OCI-LY1 (cell line): ENCODE results near the gene ZC3H6.
A peak's percentile ranks its signal among the peaks of the same experiment; 100 is the strongest.

ENCODE experiments used
- H2AFZ ChIP-seq: fragments of 200-600 bp; sonication (generic), shearing (Covaris generic); 2 replicates; pipeline ENCODE4 v1.6.0; 2014; ENCODE audit warnings: antibody characterized with exemption, mild to moderate bottlenecking, low read length
- H3F3A ChIP-seq: fragments of 200-600 bp; sonication (generic), shearing (Covaris generic); 2 replicates; pipeline ENCODE4 v1.6.0; 2014; ENCODE audit warnings: mild to moderate bottlenecking, antibody characterized with exemption, low read length, moderate library complexity; ENCODE audit not compliant: insufficient read depth
- H3K27ac ChIP-seq: fragments of 200-600 bp; sonication (generic); 2 replicates; pipeline ENCODE4 v1.5.1; 2014; ENCODE audit warnings: low read length, mixed run types, mild to moderate bottlenecking, low read depth; ENCODE audit not compliant: poor library complexity, severe bottlenecking
- H3K27me3 ChIP-seq: fragments of 200-600 bp; sonication (generic); 2 replicates; pipeline ENCODE4 v1.6.0; 2014; ENCODE audit warnings: antibody characterized with exemption, mild to moderate bottlenecking, low read length, moderate library complexity; ENCODE audit not compliant: insufficient read depth
- H3K36me3 ChIP-seq: fragments of 200-600 bp; sonication (generic); 2 replicates; pipeline ENCODE4 v1.6.1; 2014; ENCODE audit warnings: mild to moderate bottlenecking, antibody characterized with exemption, low read length, moderate library complexity, mixed read lengths; ENCODE audit not compliant: insufficient read depth
- H3K4me1 ChIP-seq: fragments of 200-600 bp; sonication (generic); 2 replicates; pipeline ENCODE4 v1.5.1; 2014; ENCODE audit warnings: mild to moderate bottlenecking, low read length, moderate library complexity; ENCODE audit not compliant: insufficient read depth, severe bottlenecking
- H3K4me2 ChIP-seq: fragments of 200-600 bp; sonication (generic), shearing (Covaris generic); 2 replicates; pipeline ENCODE4 v1.6.1; 2014; ENCODE audit warnings: low read length
- H3K4me3 ChIP-seq: fragments of 200-600 bp; sonication (generic); 2 replicates; pipeline ENCODE4 v1.5.1; 2014; ENCODE audit warnings: low read length, low read depth, mild to moderate bottlenecking, mixed read lengths; ENCODE audit not compliant: poor library complexity, severe bottlenecking
- H3K79me2 ChIP-seq: fragments of 200-600 bp; shearing (Covaris generic); 2 replicates; pipeline ENCODE4 v1.6.1; 2016; ENCODE audit warnings: mixed run types, low read length, mixed read lengths; ENCODE audit not compliant: insufficient read depth
- H3K9ac ChIP-seq: fragments of 200-600 bp; sonication (generic), shearing (Covaris generic); 2 replicates; pipeline ENCODE4 v1.6.1; 2014; ENCODE audit warnings: mild to moderate bottlenecking, low read length, mixed read lengths
- H3K9me2 ChIP-seq: fragments of 200-600 bp; sonication (generic), shearing (Covaris generic); 2 replicates; pipeline ENCODE4 v1.6.1; 2014; ENCODE audit warnings: low read depth, mild to moderate bottlenecking, low read length, mixed read lengths
- H3K9me3 ChIP-seq: fragments of 200-600 bp; shearing (Covaris generic); 2 replicates; pipeline ENCODE4 v1.6.1; 2014; ENCODE audit warnings: low read length, mixed read lengths
- H4K20me1 ChIP-seq: fragments of 200-600 bp; sonication (generic), shearing (Covaris generic); 2 replicates; pipeline ENCODE4 v1.6.0; 2016; ENCODE audit warnings: mild to moderate bottlenecking, low read length; ENCODE audit not compliant: insufficient read depth
- EZH2 ChIP-seq: fragments of 200-600 bp; sonication (generic), shearing (Covaris generic); IDR thresholded peaks from 2 replicates; pipeline ENCODE4 v1.8.0; 2017; ENCODE audit warnings: borderline replicate concordance, mixed run types, mild to moderate bottlenecking, antibody characterized with exemption, low read length, moderate library complexity, mixed read lengths
- TF ChIP-seq, protein P1 (sequence below): fragments of 200-600 bp; sonication (generic), shearing (Covaris generic); IDR thresholded peaks from 2 replicates; pipeline ENCODE4 v1.5.1; 2017; ENCODE audit warnings: mild to moderate bottlenecking, antibody characterized with exemption, low read length, moderate library complexity, mixed read lengths

Gene ZC3H6

DNA sequence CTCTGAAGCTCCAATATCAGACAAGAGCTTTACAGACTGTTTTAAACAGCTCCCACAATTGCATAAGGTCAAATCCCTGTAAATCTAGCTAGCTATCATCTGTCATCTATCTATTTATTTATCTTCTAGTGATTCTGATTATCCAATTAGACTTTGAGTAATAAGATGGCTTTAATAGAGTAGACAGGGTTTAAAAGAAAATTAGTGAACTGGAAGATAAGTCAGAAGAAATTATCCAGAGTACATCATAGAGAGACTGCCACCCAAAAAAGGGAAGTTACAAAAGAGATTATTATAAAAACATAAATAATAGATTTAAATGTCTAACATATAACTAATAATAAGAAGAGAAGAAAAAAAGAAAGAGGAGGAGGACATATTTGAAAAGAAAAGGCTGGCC, 12.5 kb upstream of the ZC3H6 start:
- no peaks in the 10 kb centered on the region for H3K79me2 ChIP-seq
- H3F3A ChIP-seq, result no peaks in the 10 kb centered on the region
- H3K4me3 ChIP-seq, result no peak overlapping the region
- TF ChIP-seq, protein P1, sequence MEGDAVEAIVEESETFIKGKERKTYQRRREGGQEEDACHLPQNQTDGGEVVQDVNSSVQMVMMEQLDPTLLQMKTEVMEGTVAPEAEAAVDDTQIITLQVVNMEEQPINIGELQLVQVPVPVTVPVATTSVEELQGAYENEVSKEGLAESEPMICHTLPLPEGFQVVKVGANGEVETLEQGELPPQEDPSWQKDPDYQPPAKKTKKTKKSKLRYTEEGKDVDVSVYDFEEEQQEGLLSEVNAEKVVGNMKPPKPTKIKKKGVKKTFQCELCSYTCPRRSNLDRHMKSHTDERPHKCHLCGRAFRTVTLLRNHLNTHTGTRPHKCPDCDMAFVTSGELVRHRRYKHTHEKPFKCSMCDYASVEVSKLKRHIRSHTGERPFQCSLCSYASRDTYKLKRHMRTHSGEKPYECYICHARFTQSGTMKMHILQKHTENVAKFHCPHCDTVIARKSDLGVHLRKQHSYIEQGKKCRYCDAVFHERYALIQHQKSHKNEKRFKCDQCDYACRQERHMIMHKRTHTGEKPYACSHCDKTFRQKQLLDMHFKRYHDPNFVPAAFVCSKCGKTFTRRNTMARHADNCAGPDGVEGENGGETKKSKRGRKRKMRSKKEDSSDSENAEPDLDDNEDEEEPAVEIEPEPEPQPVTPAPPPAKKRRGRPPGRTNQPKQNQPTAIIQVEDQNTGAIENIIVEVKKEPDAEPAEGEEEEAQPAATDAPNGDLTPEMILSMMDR, result no peak
- H3K36me3 ChIP-seq, result no peaks in the 10 kb centered on the region
- no peak overlapping the region for H2AFZ ChIP-seq
- H4K20me1 ChIP-seq, result no peaks in the 10 kb centered on the region
- no peak overlapping the region for H3K27ac ChIP-seq
- no peak overlapping the region for H3K4me2 ChIP-seq
- H3K27me3 ChIP-seq, result no peaks in the 10 kb centered on the region
- peaks cover 7% of the 10 kb centered on the region for H3K9me3 ChIP-seq
- H3K9ac ChIP-seq, result no peak overlapping the region
- H3K9me2 ChIP-seq, result no peaks in the 10 kb centered on the region
- H3K4me1 ChIP-seq, result peaks cover 9% of the 10 kb centered on the region

DNA sequence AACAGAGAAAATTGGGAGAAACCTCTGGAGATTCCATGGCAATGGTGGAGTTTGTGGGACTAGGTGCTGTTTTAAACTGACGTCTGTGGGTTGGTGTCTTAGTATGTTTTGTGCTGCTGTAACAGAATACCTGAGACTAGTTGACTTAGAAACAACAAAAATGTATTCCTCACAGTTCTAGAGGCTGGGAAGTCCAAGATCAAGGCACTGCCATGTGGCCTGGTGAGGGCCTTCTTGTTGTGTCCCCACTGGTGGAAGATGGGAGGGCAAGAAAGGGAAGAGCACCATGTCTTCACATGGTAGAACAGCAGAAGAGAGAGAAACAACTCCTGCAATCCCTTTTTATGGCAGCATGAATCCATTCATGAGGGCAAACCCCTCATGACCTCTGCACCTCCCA, 6.8 kb upstream of the ZC3H6 start:
- H3K9ac ChIP-seq, result no peak overlapping the region
- H3K4me3 ChIP-seq, result no peak overlapping the region
- H4K20me1 ChIP-seq, result no peaks in the 10 kb centered on the region
- H3K36me3 ChIP-seq, result no peaks in the 10 kb centered on the region; the same call in 1 of the 2 replicates
- H3K4me2 ChIP-seq, result no peak overlapping the region
- no peaks in the 10 kb centered on the region for H3K9me2 ChIP-seq
- no peaks in the 10 kb centered on the region for H3K27me3 ChIP-seq
- H3K79me2 ChIP-seq, result no peaks in the 10 kb centered on the region
- no peak overlapping the region for H3K27ac ChIP-seq
- TF ChIP-seq, protein P1, result no peak
- no peak for TF ChIP-seq EZH2
- H3K4me1 ChIP-seq, result peaks cover 3% of the 10 kb centered on the region
- H3K9me3 ChIP-seq, result peaks cover 10% of the 10 kb centered on the region
- H3F3A ChIP-seq, result peaks cover 3% of the 10 kb centered on the region; the same call in 1 of the 2 replicates
- no peak overlapping the region for H2AFZ ChIP-seq

DNA sequence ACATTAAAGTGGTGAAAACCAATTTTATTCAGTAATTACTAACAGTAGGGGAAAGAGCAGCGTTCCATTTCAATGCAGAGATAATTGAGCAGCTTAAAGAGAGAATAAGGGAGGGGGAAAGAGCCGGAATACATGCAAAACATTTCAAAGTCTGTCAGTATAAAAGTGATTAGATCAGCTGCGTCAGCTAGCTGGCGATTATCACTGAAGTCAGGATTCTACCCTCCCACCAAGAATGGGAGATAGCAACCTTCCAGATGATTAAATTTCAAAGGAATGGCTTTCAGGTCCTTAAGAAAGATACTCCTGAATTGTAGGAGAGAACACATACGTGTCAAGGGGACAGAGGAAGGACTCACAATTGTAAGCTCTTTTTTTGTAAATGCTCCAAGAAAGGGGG, 2.7 kb upstream of the ZC3H6 start:
- H3K79me2 ChIP-seq, result no peaks in the 10 kb centered on the region
- TF ChIP-seq EZH2, result no peak
- TF ChIP-seq, protein P1, result no peak
- H3F3A ChIP-seq, result peaks cover 4% of the 10 kb centered on the region; the same call in 1 of the 2 replicates
- H2AFZ ChIP-seq, result no peak overlapping the region
- H3K9me2 ChIP-seq, result no peaks in the 10 kb centered on the region
- H3K9ac ChIP-seq, result no peak overlapping the region
- no peaks in the 10 kb centered on the region; the same call in 1 of the 2 replicates for H3K36me3 ChIP-seq
- peaks cover 10% of the 10 kb centered on the region for H3K9me3 ChIP-seq
- no peak overlapping the region for H3K4me2 ChIP-seq
- no peaks in the 10 kb centered on the region for H4K20me1 ChIP-seq
- H3K27ac ChIP-seq, result peak overlapping the region; percentile 94
- peaks cover 30% of the 10 kb centered on the region for H3K4me1 ChIP-seq
- H3K4me3 ChIP-seq, result no peak overlapping the region
- H3K27me3 ChIP-seq, result no peaks in the 10 kb centered on the region
